Liver (tissue), 9 donors: ENCODE results near the gene APOBEC2. TPM values are rescaled to one million over a fixed set of nuclear protein-coding genes. Genes with fewer than 3 reads are reported as not detected.
A peak's percentile ranks its signal among the peaks of the same experiment; 100 is the strongest.

ENCODE experiments used
- DNase-seq: peaks from one replicate; pipeline ENCODE4 v3.0.0-alpha.2; 2017; ENCODE audit warnings: low spot score
- H3K27ac ChIP-seq, 2 donors: one replicate each; pipeline ENCODE4 v1.7.0; 2013; ENCODE audit warnings: inconsistent platforms in 2 of 2, low read length in 2 of 2, control low read depth in 1 of 2, low read depth in 1 of 2, mild to moderate bottlenecking in 1 of 2
- H3K27me3 ChIP-seq, 4 donors: one replicate each; pipeline versions ENCODE4 v1.6.1 to v1.7.0; 2013; ENCODE audit warnings: low read length in 3 of 4, inconsistent platforms in 1 of 4, mild to moderate bottlenecking in 1 of 4, moderate library complexity in 1 of 4; ENCODE audit not compliant: control insufficient read depth in 4 of 4, insufficient read depth in 4 of 4
- H3K36me3 ChIP-seq, 4 donors: one replicate each; pipeline versions ENCODE4 v1.6.1 to v1.7.0; 2013; ENCODE audit warnings: low read length in 3 of 4, mild to moderate bottlenecking in 3 of 4, low read depth in 1 of 4, moderate library complexity in 1 of 4; ENCODE audit not compliant: control insufficient read depth in 4 of 4, insufficient read depth in 3 of 4
- H3K4me1 ChIP-seq, 4 donors: one replicate each; pipeline versions ENCODE4 v1.6.1 to v1.7.0; 2013; ENCODE audit warnings: low read length in 3 of 4, mild to moderate bottlenecking in 3 of 4, moderate library complexity in 1 of 4; ENCODE audit not compliant: control insufficient read depth in 4 of 4, insufficient read depth in 4 of 4
- H3K4me3 ChIP-seq, 3 donors: one replicate each; pipeline versions ENCODE4 v1.6.1 to v1.7.0; 2013; ENCODE audit warnings: low read length in 3 of 3, control low read depth in 1 of 3, low read depth in 1 of 3, mild to moderate bottlenecking in 1 of 3
- H3K9ac ChIP-seq, 2 donors: one replicate each; pipeline ENCODE4 v1.7.0; 2013; ENCODE audit warnings: low read length in 2 of 2, mild to moderate bottlenecking in 2 of 2, moderate library complexity in 2 of 2, control low read depth in 1 of 2, low read depth in 1 of 2
- H3K9me3 ChIP-seq, 4 donors: one replicate each; pipeline versions ENCODE4 v1.6.1 to v1.7.0; 2013; ENCODE audit warnings: low read length in 3 of 4; ENCODE audit not compliant: control insufficient read depth in 4 of 4
- EGR1 ChIP-seq, 2 donors: IDR thresholded peaks; 2 replicates each; pipeline ENCODE4 v1.6.1; 2016 to 2018; ENCODE audit warnings: antibody characterized with exemption in 2 of 2, low read depth in 2 of 2
- FOXA2 ChIP-seq: IDR thresholded peaks from 2 replicates; pipeline ENCODE4 v1.6.1; 2016; ENCODE audit warnings: antibody characterized with exemption
- GABPA ChIP-seq, 2 donors: IDR thresholded peaks in 1 of 2; conservative IDR thresholded peaks in 1 of 2; 2 replicates each; pipeline ENCODE4 v1.6.1; 2016; ENCODE audit warnings: antibody characterized with exemption in 2 of 2, mild to moderate bottlenecking in 1 of 2, moderate library complexity in 1 of 2
- HNF4A ChIP-seq, 2 donors: conservative IDR thresholded peaks; 2 replicates each; pipeline ENCODE4 v1.6.1; 2016; ENCODE audit warnings: antibody characterized with exemption in 2 of 2, mild to moderate bottlenecking in 2 of 2
- JUND ChIP-seq, 2 donors: IDR thresholded peaks; 2 replicates each; pipeline ENCODE4 v1.6.1; 2016; ENCODE audit warnings: antibody characterized with exemption in 2 of 2
- NR2F2 ChIP-seq: IDR thresholded peaks from 2 replicates; pipeline ENCODE4 v1.6.1; 2016; ENCODE audit warnings: antibody characterized with exemption
- RAD21 ChIP-seq, 2 donors: IDR thresholded peaks; 2 replicates each; pipeline ENCODE4 v1.6.1; 2016; ENCODE audit warnings: antibody characterized with exemption in 2 of 2, mild to moderate bottlenecking in 2 of 2
- RXRA ChIP-seq, 2 donors: IDR thresholded peaks; 2 replicates each; pipeline ENCODE4 v1.6.1; 2017 to 2018; ENCODE audit warnings: antibody characterized with exemption in 2 of 2, mild to moderate bottlenecking in 1 of 2
- SP1 ChIP-seq: IDR thresholded peaks from 2 replicates; pipeline ENCODE4 v1.6.1; 2018; ENCODE audit warnings: antibody characterized with exemption, mild to moderate bottlenecking
- TAF1 ChIP-seq: conservative IDR thresholded peaks from 2 replicates; pipeline ENCODE4 v1.6.1; 2016; ENCODE audit warnings: antibody characterized with exemption, mild to moderate bottlenecking
- WGBS: extraction: QIAGEN DNeasy Blood & Tissue Kit; methylation state at CpG from one replicate; pipeline ENCODE4 v1.1.7; 2013; 5-methylcytosine and 5-hydroxymethylcytosine counted together
- polyA plus RNA-seq, 2 donors: library from polyadenylated mRNA; stranded (reverse) in 1 of 2; unstranded in 1 of 2; fragments of 200-250 nt in 1 of 2; fragments of >200 nt in 1 of 2; fragmentation: Nextera tagmentation in 1 of 2; extraction: Ambion mirVana in 1 of 2; gene quantifications; one replicate each; pipeline versions ENCODE4 v1.2.1 to v1.2.3, GENCODE V29; 2013 to 2015
- total RNA-seq, 2 donors: library from RNA; depleted of rRNA; stranded (reverse); fragments of >200 nt; gene quantifications; one replicate each; pipeline ENCODE4 v1.2.3, GENCODE V29; 2014
- TF ChIP-seq, protein P1 (sequence below): IDR thresholded peaks from 2 replicates; pipeline ENCODE4 v1.6.1; 2016; ENCODE audit warnings: antibody characterized with exemption
- TF ChIP-seq, protein P2 (sequence below): IDR thresholded peaks from 2 replicates; pipeline ENCODE4 v1.6.1; 2016; ENCODE audit warnings: antibody characterized with exemption, mild to moderate bottlenecking
- TF ChIP-seq, protein P3 (sequence below): IDR thresholded peaks from 2 replicates; pipeline ENCODE4 v1.6.1; 2016; ENCODE audit warnings: antibody characterized with exemption
- TF ChIP-seq, protein P4 (sequence below): IDR thresholded peaks from 2 replicates; pipeline ENCODE4 v1.6.1; 2016; ENCODE audit warnings: antibody characterized with exemption
- TF ChIP-seq, protein P5 (sequence below): fragments of 150-350 bp; IDR thresholded peaks from 2 replicates; pipeline ENCODE4 v1.5.1; 2017; ENCODE audit warnings: improper control_type of control experiment, low read depth, low read length; ENCODE audit not compliant: missing input control
- donor health status: healthy.
- donor health status: healthy.
- donor health status: healthy.
- donor health status: healthy.
- donor health status: healthy.

The APOBEC2 gene
- total and polyA plus RNA-seq, 4 donors: 1.6 to 2.3 TPM; not detected in 2

DNA sequence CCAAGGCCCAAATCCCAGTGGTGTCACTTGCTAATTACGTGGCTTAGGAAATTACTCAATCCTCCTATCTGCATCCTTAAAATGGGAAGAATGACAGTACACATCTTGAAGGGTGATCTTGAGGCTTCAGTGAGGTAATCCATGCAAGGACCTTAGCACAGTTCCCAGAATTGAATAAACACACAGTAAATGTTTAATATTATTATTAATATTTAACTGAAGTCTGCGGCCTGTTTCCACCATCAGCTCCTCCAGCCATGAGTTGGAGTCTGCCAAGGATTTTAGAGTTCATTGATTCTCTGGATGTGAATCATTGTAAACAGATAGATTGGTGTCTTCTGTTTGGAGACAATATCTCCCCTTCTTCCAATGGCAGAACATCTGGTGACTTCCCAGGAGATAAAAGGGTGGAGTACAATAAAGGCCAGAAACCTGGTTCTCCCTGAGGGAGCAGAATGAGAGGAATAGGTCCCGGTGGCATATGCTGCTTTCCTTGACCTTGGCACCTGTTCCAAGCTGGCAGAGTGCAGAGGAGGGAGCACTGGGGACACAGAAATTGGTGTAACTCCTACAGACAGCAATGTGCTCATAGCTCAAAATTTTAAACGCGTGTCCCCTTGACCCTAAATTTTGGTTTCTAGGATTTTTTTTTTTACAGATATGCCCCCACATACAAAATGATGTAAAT, 39.4 kb upstream of the APOBEC2 start:
- H3K9me3 ChIP-seq: no peaks in the 10 kb centered on the region
- no peaks in the 10 kb centered on the region for H3K27me3 ChIP-seq
- no peaks in the 10 kb centered on the region for H3K36me3 ChIP-seq
- no peak overlapping the region for H3K9ac ChIP-seq
- no peak for DNase-seq
- H3K27ac ChIP-seq: no peak overlapping the region
- 45% methylated on average over 5 of the region's 5 CpGs for WGBS
- H3K4me1 ChIP-seq: peaks cover 10 to 36% (median 27%) of the 10 kb centered on the region in 4 donors
- no peak overlapping the region for H3K4me3 ChIP-seq
- TF ChIP-seq, protein P1, sequence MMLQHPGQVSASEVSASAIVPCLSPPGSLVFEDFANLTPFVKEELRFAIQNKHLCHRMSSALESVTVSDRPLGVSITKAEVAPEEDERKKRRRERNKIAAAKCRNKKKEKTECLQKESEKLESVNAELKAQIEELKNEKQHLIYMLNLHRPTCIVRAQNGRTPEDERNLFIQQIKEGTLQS: no peak
- TF ChIP-seq SP1: peak; percentile 15
- no peak for TF ChIP-seq EGR1 (IDR thresholded peaks at IDR 0.05; ENCODE audit: low read depth in 2 of 2)
- TF ChIP-seq RXRA (IDR thresholded peaks at IDR 0.05): peak; percentile 5 to 45
- TF ChIP-seq, protein P2, sequence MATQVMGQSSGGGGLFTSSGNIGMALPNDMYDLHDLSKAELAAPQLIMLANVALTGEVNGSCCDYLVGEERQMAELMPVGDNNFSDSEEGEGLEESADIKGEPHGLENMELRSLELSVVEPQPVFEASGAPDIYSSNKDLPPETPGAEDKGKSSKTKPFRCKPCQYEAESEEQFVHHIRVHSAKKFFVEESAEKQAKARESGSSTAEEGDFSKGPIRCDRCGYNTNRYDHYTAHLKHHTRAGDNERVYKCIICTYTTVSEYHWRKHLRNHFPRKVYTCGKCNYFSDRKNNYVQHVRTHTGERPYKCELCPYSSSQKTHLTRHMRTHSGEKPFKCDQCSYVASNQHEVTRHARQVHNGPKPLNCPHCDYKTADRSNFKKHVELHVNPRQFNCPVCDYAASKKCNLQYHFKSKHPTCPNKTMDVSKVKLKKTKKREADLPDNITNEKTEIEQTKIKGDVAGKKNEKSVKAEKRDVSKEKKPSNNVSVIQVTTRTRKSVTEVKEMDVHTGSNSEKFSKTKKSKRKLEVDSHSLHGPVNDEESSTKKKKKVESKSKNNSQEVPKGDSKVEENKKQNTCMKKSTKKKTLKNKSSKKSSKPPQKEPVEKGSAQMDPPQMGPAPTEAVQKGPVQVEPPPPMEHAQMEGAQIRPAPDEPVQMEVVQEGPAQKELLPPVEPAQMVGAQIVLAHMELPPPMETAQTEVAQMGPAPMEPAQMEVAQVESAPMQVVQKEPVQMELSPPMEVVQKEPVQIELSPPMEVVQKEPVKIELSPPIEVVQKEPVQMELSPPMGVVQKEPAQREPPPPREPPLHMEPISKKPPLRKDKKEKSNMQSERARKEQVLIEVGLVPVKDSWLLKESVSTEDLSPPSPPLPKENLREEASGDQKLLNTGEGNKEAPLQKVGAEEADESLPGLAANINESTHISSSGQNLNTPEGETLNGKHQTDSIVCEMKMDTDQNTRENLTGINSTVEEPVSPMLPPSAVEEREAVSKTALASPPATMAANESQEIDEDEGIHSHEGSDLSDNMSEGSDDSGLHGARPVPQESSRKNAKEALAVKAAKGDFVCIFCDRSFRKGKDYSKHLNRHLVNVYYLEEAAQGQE: no peak
- TF ChIP-seq, protein P3, sequence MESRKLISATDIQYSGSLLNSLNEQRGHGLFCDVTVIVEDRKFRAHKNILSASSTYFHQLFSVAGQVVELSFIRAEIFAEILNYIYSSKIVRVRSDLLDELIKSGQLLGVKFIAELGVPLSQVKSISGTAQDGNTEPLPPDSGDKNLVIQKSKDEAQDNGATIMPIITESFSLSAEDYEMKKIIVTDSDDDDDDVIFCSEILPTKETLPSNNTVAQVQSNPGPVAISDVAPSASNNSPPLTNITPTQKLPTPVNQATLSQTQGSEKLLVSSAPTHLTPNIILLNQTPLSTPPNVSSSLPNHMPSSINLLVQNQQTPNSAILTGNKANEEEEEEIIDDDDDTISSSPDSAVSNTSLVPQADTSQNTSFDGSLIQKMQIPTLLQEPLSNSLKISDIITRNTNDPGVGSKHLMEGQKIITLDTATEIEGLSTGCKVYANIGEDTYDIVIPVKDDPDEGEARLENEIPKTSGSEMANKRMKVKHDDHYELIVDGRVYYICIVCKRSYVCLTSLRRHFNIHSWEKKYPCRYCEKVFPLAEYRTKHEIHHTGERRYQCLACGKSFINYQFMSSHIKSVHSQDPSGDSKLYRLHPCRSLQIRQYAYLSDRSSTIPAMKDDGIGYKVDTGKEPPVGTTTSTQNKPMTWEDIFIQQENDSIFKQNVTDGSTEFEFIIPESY: no peak
- TF ChIP-seq, protein P4, sequence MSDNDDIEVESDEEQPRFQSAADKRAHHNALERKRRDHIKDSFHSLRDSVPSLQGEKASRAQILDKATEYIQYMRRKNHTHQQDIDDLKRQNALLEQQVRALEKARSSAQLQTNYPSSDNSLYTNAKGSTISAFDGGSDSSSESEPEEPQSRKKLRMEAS: no peak
- TF ChIP-seq TAF1: no peak
- TF ChIP-seq JUND (IDR thresholded peaks at IDR 0.05): peak; percentile 23 to 36
- TF ChIP-seq HNF4A (conservative IDR thresholded peaks at IDR 0.05): peak; percentile 42 to 54
- TF ChIP-seq GABPA (IDR thresholded peaks at IDR 0.05 in 1 of 2, conservative IDR thresholded peaks at IDR 0.05 in 1 of 2): no peak
- no peak for TF ChIP-seq FOXA2
- no peak for TF ChIP-seq NR2F2
- TF ChIP-seq RAD21 (IDR thresholded peaks at IDR 0.05): no peak
- TF ChIP-seq, protein P5, sequence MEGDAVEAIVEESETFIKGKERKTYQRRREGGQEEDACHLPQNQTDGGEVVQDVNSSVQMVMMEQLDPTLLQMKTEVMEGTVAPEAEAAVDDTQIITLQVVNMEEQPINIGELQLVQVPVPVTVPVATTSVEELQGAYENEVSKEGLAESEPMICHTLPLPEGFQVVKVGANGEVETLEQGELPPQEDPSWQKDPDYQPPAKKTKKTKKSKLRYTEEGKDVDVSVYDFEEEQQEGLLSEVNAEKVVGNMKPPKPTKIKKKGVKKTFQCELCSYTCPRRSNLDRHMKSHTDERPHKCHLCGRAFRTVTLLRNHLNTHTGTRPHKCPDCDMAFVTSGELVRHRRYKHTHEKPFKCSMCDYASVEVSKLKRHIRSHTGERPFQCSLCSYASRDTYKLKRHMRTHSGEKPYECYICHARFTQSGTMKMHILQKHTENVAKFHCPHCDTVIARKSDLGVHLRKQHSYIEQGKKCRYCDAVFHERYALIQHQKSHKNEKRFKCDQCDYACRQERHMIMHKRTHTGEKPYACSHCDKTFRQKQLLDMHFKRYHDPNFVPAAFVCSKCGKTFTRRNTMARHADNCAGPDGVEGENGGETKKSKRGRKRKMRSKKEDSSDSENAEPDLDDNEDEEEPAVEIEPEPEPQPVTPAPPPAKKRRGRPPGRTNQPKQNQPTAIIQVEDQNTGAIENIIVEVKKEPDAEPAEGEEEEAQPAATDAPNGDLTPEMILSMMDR: no peak
